Panc1 (cell line): Measurements from ENCODE around the gene DAAM2. TPM values are rescaled to one million over a fixed set of nuclear protein-coding genes. Genes with fewer than 3 reads are reported as not detected.

Experiments
- ATAC-seq: fragments of 200-7000 bp; cut with Tn5 transposase; 2 replicates; pipeline ENCODE4 v1.9.1; 2020; ENCODE audit warnings: mild to moderate bottlenecking, moderate library complexity
- BruUV-seq: library from RNA; stranded (reverse); fragments of 400-500 nt; replicated peaks from 2 replicates; lab custom pipeline; 2021; lab: Mats Ljungman, UMichigan
- CTCF ChIA-PET: fragments of 300-600 bp; sonication (Branson Sonifier 250); formaldehyde crosslinking; loops from one replicate; lab custom pipeline; 2022; ENCODE audit warnings: antibody characterized with exemption; lab: Charles Lee
- POLR2A ChIA-PET: fragments of 300-600 bp; sonication (Branson Sonifier 250); formaldehyde crosslinking; loops from one replicate; lab custom pipeline; 2022; ENCODE audit warnings: antibody characterized with exemption; lab: Charles Lee
- DNase-seq: peaks from one replicate; pipeline ENCODE4 v3.0.0-alpha.2; 2010; ENCODE audit warnings: low read depth, low spot score
- H3K27ac ChIP-seq: 2 replicates; pipeline ENCODE4 v1.5.1; 2011; ENCODE audit warnings: mild to moderate bottlenecking, low read length, inconsistent platforms
- H3K27me3 ChIP-seq: fragments of 200-500 bp; sonication (Bioruptor generic); 2 replicates; pipeline ENCODE4 v1.6.0; 2014; ENCODE audit warnings: low read length, inconsistent platforms; ENCODE audit not compliant: control insufficient read depth, insufficient read depth
- H3K36me3 ChIP-seq: fragments of 200-500 bp; sonication (Bioruptor generic); 2 replicates; pipeline ENCODE4 v1.5.1; 2014; ENCODE audit warnings: inconsistent platforms, mild to moderate bottlenecking, low read length, moderate library complexity; ENCODE audit not compliant: control insufficient read depth, insufficient read depth
- H3K4me1 ChIP-seq: 2 replicates; pipeline ENCODE4 v1.5.1; 2011; ENCODE audit warnings: inconsistent platforms, mild to moderate bottlenecking, low read length, moderate library complexity; ENCODE audit not compliant: control insufficient read depth, insufficient read depth
- H3K4me3 ChIP-seq, 2 experiments: 2 replicates each; pipeline ENCODE4 v1.5.1; 2011 to 2012; ENCODE audit warnings: low read depth in 2 of 2, low read length in 2 of 2, mild to moderate bottlenecking in 2 of 2, inconsistent platforms in 1 of 2, moderate library complexity in 1 of 2
- H3K9me3 ChIP-seq: fragments of 200-500 bp; sonication (Bioruptor generic); 2 replicates; pipeline ENCODE4 v1.5.1; 2014; ENCODE audit warnings: low read depth, mild to moderate bottlenecking, inconsistent platforms, low read length, moderate library complexity; ENCODE audit not compliant: control insufficient read depth, insufficient read depth
- CTCF ChIP-seq: fragments of 450-650 bp; IDR thresholded peaks from 2 replicates; pipeline ENCODE4 v1.5.1; 2017; ENCODE audit warnings: mild to moderate bottlenecking
- POLR2AphosphoS5 ChIP-seq: IDR thresholded peaks from 2 replicates; pipeline ENCODE4 v1.6.1; 2012; ENCODE audit warnings: mild to moderate bottlenecking, low read depth, low read length, moderate library complexity
- REST ChIP-seq, 2 experiments: IDR thresholded peaks; 2 replicates each; pipeline ENCODE4 v1.6.1; 2011 to 2012; ENCODE audit warnings: low read depth in 2 of 2, control low read depth in 1 of 2, low read length in 1 of 2, mild to moderate bottlenecking in 1 of 2, moderate library complexity in 1 of 2; ENCODE audit not compliant: insufficient read depth in 1 of 2
- SIN3A ChIP-seq: IDR thresholded peaks from 2 replicates; pipeline ENCODE4 v1.6.1; 2012; ENCODE audit warnings: low read depth, mild to moderate bottlenecking, low read length, moderate library complexity, borderline replicate concordance; ENCODE audit not compliant: insufficient read depth
- TCF7L2 ChIP-seq: IDR thresholded peaks from 2 replicates; pipeline ENCODE4 v1.6.1; 2011; ENCODE audit warnings: mild to moderate bottlenecking, low read depth, low read length, inconsistent platforms
- in situ Hi-C: cut with HindIII; loops from 2 replicates; pipeline ENCODE4 v1.10.0; 2016; ENCODE audit warnings: low sequenced_read_pairs, low pct_unique_long_range_greater_than_20kb
- intact Hi-C: fragments of 100-400 bp; cut with micrococcal nuclease; formaldehyde crosslinking; loops from one replicate; pipeline ENCODE4 v1.10.0; 2022; ENCODE audit not compliant: unreplicated experiment
- total RNA-seq: library from RNA; stranded (reverse); gene quantifications from one replicate; pipeline ENCODE4 v1.2.1, GENCODE V29; 2021; ENCODE audit not compliant: unreplicated experiment

Gene DAAM2
- total RNA-seq, 1 experiment from 2014 or later, result not detected

GRCh38 chr6:39808964-39809363, 16.8 kb downstream of the DAAM2 start:
- CTCF ChIA-PET, result no interaction called here
- DNase-seq (no peak), ATAC-seq (no peak)
- Histone ChIP-seq H3K27me3 (no peaks in the 10 kb centered on the region), H3K4me3 (no peak overlapping the region), H3K4me1 (no peaks in the 10 kb centered on the region), H3K9me3 (no peaks in the 10 kb centered on the region), H3K36me3 (no peaks in the 10 kb centered on the region), H3K27ac (no peak overlapping the region)
- TF ChIP-seq TCF7L2, result no peak
- no peak for TF ChIP-seq REST (IDR thresholded peaks at IDR 0.05; ENCODE audit: insufficient read depth in 1 of 2, low read depth in 2 of 2, low read length in 1 of 2)
- TF ChIP-seq CTCF, result no peak
- no peak for TF ChIP-seq POLR2AphosphoS5
- TF ChIP-seq SIN3A, result no peak
- no TSS peak for BruUV-seq
- POLR2A ChIA-PET, result no interaction called here
- intact Hi-C loops (no loop called here), in situ Hi-C loops (no loop called here)

GRCh38 chr6:39811835-39812345, 19.7 kb downstream of the DAAM2 start:
- Histone ChIP-seq H3K27ac (no peak overlapping the region), H3K9me3 (no peaks in the 10 kb centered on the region), H3K4me3 (no peak overlapping the region), H3K27me3 (no peaks in the 10 kb centered on the region), H3K36me3 (no peaks in the 10 kb centered on the region), H3K4me1 (no peaks in the 10 kb centered on the region)
- ChIA-PET CTCF (no interaction called here), POLR2A (interaction anchor here (0.5 kb wide), 1 partner anchor 15 kb away, joined by 15 read pairs; no protein-coding TSS in a partner anchor)
- DNase-seq, result no peak
- no peak for ATAC-seq
- intact Hi-C loops, result no loop called here
- no TSS peak for BruUV-seq
- TF ChIP-seq SIN3A (no peak), POLR2AphosphoS5 (no peak)
- in situ Hi-C loops, result no loop called here

GRCh38 chr6:39812496-39812852, 20.3 kb downstream of the DAAM2 start:
- no peaks in the 10 kb centered on the region for H3K27me3 ChIP-seq
- H3K27ac ChIP-seq, result no peak overlapping the region
- H3K36me3 ChIP-seq, result no peaks in the 10 kb centered on the region
- POLR2A ChIA-PET, result no interaction called here
- H3K9me3 ChIP-seq, result no peaks in the 10 kb centered on the region
- intact Hi-C loops (no loop called here), in situ Hi-C loops (no loop called here)
- H3K4me1 ChIP-seq, result no peaks in the 10 kb centered on the region
- DNase-seq (no peak), ATAC-seq (no peak)
- H3K4me3 ChIP-seq, result no peak overlapping the region
- CTCF ChIA-PET, result no interaction called here
- TF ChIP-seq POLR2AphosphoS5 (no peak), SIN3A (no peak), REST (IDR thresholded peaks at IDR 0.05; ENCODE audit: insufficient read depth in 1 of 2, low read depth in 2 of 2, low read length in 1 of 2) (no peak), TCF7L2 (no peak), CTCF (no peak)
- no TSS peak for BruUV-seq
